PFSK-1 (cell line): Measurements from ENCODE around the gene DENND10.

ENCODE experiments used
- FOXP2 ChIP-seq: optimal IDR thresholded peaks from 2 replicates; pipeline ENCODE3; 2011; ENCODE audit warnings: borderline replicate concordance, control low read depth, inconsistent platforms; ENCODE audit not compliant: insufficient read depth; ENCODE audit errors: extremely low read length, extremely low read depth
- POLR2AphosphoS5 ChIP-seq: IDR thresholded peaks from 2 replicates; pipeline ENCODE4 v1.6.1; 2012; ENCODE audit warnings: low read depth, mild to moderate bottlenecking, control low read depth, low read length, moderate library complexity
- REST ChIP-seq, 2 experiments: IDR thresholded peaks; 2 replicates each; pipeline versions ENCODE4 v1.6.1 to v1.8.0; 2011 to 2012; ENCODE audit warnings: low read depth in 2 of 2, low read length in 2 of 2, control low read depth in 1 of 2, inconsistent platforms in 1 of 2, mild to moderate bottlenecking in 1 of 2, moderate library complexity in 1 of 2; ENCODE audit not compliant: insufficient read depth in 1 of 2
- SIN3A ChIP-seq: IDR thresholded peaks from 2 replicates; pipeline ENCODE4 v1.6.1; 2012; ENCODE audit warnings: mild to moderate bottlenecking, low read length, moderate library complexity, borderline replicate concordance; ENCODE audit not compliant: insufficient read depth
- TAF1 ChIP-seq: IDR thresholded peaks from 2 replicates; pipeline ENCODE4 v1.6.1; 2012; ENCODE audit warnings: low read length, control low read depth, borderline replicate concordance; ENCODE audit not compliant: insufficient read depth

Gene DENND10

GRCh38 chr10:119149157-119149556, 45.2 kb downstream of the DENND10 start:
- TF ChIP-seq FOXP2 (no peak), SIN3A (no peak), POLR2AphosphoS5 (no peak), TAF1 (no peak), REST (IDR thresholded peaks at IDR 0.05; ENCODE audit: insufficient read depth in 1 of 2, low read depth in 2 of 2, low read length in 2 of 2) (no peak)

- TF ChIP-seq TAF1 (no peak), FOXP2 (no peak), SIN3A (no peak), POLR2AphosphoS5 (no peak), REST (IDR thresholded peaks at IDR 0.05; ENCODE audit: insufficient read depth in 1 of 2, low read depth in 2 of 2, low read length in 2 of 2) (no peak)
These were observed 45.8 kb downstream of the DENND10 start for GRCh38 chr10:119149729-119150128.

GRCh38 chr10:119153041-119153440, 49.1 kb downstream of the DENND10 start:
- TF ChIP-seq TAF1 (no peak), SIN3A (no peak), REST (IDR thresholded peaks at IDR 0.05; ENCODE audit: insufficient read depth in 1 of 2, low read depth in 2 of 2, low read length in 2 of 2) (no peak), FOXP2 (no peak), POLR2AphosphoS5 (no peak)

GRCh38 chr10:119153661-119154060, 49.7 kb downstream of the DENND10 start:
- TF ChIP-seq REST (IDR thresholded peaks at IDR 0.05; ENCODE audit: insufficient read depth in 1 of 2, low read depth in 2 of 2, low read length in 2 of 2) (no peak), TAF1 (no peak), POLR2AphosphoS5 (no peak), SIN3A (no peak), FOXP2 (no peak)

GRCh38 chr10:119159332-119159731, 55.4 kb downstream of the DENND10 start:
- TF ChIP-seq SIN3A: no peak
- no peak for TF ChIP-seq REST (IDR thresholded peaks at IDR 0.05; ENCODE audit: insufficient read depth in 1 of 2, low read depth in 2 of 2, low read length in 2 of 2)
- TF ChIP-seq POLR2AphosphoS5: no peak
- TF ChIP-seq FOXP2: no peak
- TF ChIP-seq TAF1: no peak
